Suprapubic skin (tissue), 4 donors: Measurements from ENCODE around the gene CRYBG2. TPM values are rescaled to one million over a fixed set of nuclear protein-coding genes. Genes with fewer than 3 reads are reported as not detected.
"Not testable (repeated sequence)": the region's sequence is repeated elsewhere in the genome, so short reads cannot be mapped to it uniquely, and the experiment has no call there.

Experiments used
- DNase-seq, 2 donors: peaks; one replicate each; pipeline ENCODE4 v3.0.0-alpha.2; 2019; ENCODE audit warnings: low spot score in 2 of 2
- H3K27ac ChIP-seq: fragments of 200-600 bp; sonication (generic); one replicate; pipeline ENCODE4 v1.5.1; 2019
- H3K27me3 ChIP-seq: fragments of 200-600 bp; sonication (generic); one replicate; pipeline ENCODE4 v1.5.1; 2019
- H3K36me3 ChIP-seq: fragments of 200-600 bp; sonication (generic); one replicate; pipeline ENCODE4 v1.5.1; 2019
- H3K4me1 ChIP-seq: fragments of 200-600 bp; sonication (generic); one replicate; pipeline ENCODE4 v1.5.1; 2019
- H3K4me3 ChIP-seq: fragments of 200-600 bp; sonication (generic); one replicate; pipeline ENCODE4 v1.5.1; 2019; ENCODE audit warnings: mild to moderate bottlenecking
- H3K9me3 ChIP-seq: fragments of 200-600 bp; sonication (generic); one replicate; pipeline ENCODE4 v1.5.1; 2019
- EP300 ChIP-seq: sonication (generic); formaldehyde crosslinking; IDR thresholded peaks from one replicate; pipeline ENCODE4 v1.6.1; 2017; ENCODE audit warnings: antibody characterized with exemption
- POLR2A ChIP-seq, 2 donors: fragments of 450-650 bp; IDR thresholded peaks; one replicate each; pipeline ENCODE4 v1.6.1; 2017; ENCODE audit warnings: antibody characterized with exemption in 2 of 2, mild to moderate bottlenecking in 2 of 2, moderate library complexity in 2 of 2
- POLR2AphosphoS5 ChIP-seq, 3 donors: sonication (generic); formaldehyde crosslinking; IDR thresholded peaks; one replicate each; pipeline ENCODE4 v1.6.1; 2017; ENCODE audit warnings: antibody characterized with exemption in 3 of 3
- WGBS: methylation state at CpG from one replicate; pipeline ENCODE4 v1.1.5; 2018; 5-methylcytosine and 5-hydroxymethylcytosine counted together
- total RNA-seq, 4 donors: library from RNA; depleted of rRNA; stranded (reverse); fragments of >200 nt; gene quantifications; one replicate each; pipeline ENCODE4 v1.1.0, GENCODE V29; 2016
- TF ChIP-seq, protein P1 (sequence below), 2 donors: fragments of 200-600 bp in 1 of 2; fragments of 450-650 bp in 1 of 2; sonication (generic) in 1 of 2; IDR thresholded peaks; one replicate each; pipeline ENCODE4 v1.5.1; 2016 to 2019; ENCODE audit warnings: antibody characterized with exemption in 2 of 2, mild to moderate bottlenecking in 1 of 2, moderate library complexity in 1 of 2

Gene CRYBG2
- total RNA-seq, 4 donors from 2014 or later = 47.8 to 96.9 (median 62.8) TPM

DNA sequence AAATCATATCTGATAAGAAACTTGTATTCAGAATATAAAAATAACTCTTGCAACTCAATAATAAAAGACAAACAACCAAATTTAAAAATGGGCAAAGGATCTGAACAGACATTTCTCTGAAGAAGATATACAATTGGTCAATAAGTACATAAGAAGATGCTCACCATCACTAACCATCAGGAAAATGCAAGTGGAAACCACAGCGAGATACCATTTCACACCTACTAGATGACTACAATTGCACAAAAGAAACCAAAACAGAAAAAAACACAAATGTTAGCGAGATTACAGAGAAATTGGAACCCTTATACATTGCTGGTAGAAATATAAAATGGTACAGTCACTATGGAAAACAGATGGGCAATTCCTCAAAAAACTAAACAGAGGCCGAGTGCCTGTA, 30.1 kb upstream of the CRYBG2 start:
- H3K27ac ChIP-seq = no peak overlapping the region
- WGBS = 84% methylated on average over 3 of the region's 3 CpGs
- H3K36me3 ChIP-seq = no peaks in the 10 kb centered on the region
- peaks cover 3% of the 10 kb centered on the region for H3K27me3 ChIP-seq
- no peaks in the 10 kb centered on the region for H3K9me3 ChIP-seq
- no peak overlapping the region for H3K4me3 ChIP-seq
- TF ChIP-seq EP300 = no peak
- TF ChIP-seq, protein P1, sequence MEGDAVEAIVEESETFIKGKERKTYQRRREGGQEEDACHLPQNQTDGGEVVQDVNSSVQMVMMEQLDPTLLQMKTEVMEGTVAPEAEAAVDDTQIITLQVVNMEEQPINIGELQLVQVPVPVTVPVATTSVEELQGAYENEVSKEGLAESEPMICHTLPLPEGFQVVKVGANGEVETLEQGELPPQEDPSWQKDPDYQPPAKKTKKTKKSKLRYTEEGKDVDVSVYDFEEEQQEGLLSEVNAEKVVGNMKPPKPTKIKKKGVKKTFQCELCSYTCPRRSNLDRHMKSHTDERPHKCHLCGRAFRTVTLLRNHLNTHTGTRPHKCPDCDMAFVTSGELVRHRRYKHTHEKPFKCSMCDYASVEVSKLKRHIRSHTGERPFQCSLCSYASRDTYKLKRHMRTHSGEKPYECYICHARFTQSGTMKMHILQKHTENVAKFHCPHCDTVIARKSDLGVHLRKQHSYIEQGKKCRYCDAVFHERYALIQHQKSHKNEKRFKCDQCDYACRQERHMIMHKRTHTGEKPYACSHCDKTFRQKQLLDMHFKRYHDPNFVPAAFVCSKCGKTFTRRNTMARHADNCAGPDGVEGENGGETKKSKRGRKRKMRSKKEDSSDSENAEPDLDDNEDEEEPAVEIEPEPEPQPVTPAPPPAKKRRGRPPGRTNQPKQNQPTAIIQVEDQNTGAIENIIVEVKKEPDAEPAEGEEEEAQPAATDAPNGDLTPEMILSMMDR (IDR thresholded peaks at IDR 0.05) = no peak
- no peak for TF ChIP-seq POLR2AphosphoS5 (IDR thresholded peaks at IDR 0.05)
- no peak for TF ChIP-seq POLR2A (IDR thresholded peaks at IDR 0.05)
- DNase-seq = no peak
- H3K4me1 ChIP-seq = no peaks in the 10 kb centered on the region

DNA sequence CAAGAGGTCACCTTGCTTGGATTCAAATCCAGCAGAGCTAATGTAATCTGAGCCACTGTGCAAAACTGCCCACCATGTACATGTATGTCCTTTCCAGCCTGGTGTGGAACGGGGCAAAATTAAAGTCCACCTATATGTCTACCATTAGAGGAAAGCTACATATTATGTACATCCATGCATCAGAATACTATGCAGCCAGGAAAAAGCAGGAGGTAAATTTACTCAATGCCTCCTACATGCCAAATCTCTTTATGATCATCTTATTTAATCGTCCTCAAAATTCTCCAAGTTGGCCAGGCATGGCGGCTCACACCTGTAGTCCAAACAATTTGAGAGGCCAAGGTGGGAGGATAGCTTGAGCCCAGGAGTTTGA, 24.9 kb upstream of the CRYBG2 start:
- Histone ChIP-seq H3K27ac (peak overlapping the region; percentile 12), H3K9me3 (no peaks in the 10 kb centered on the region), H3K27me3 (peaks cover 3% of the 10 kb centered on the region), H3K4me3 (no peak overlapping the region), H3K4me1 (peaks cover 20% of the 10 kb centered on the region), H3K36me3 (no peaks in the 10 kb centered on the region)
- no peak for TF ChIP-seq POLR2AphosphoS5 (IDR thresholded peaks at IDR 0.05)
- no peak for TF ChIP-seq POLR2A (IDR thresholded peaks at IDR 0.05)
- TF ChIP-seq, protein P1 (IDR thresholded peaks at IDR 0.05) = no peak
- no peak for TF ChIP-seq EP300
- DNase-seq = no peak
- WGBS = 95% methylated on average over 3 of the region's 3 CpGs

DNA sequence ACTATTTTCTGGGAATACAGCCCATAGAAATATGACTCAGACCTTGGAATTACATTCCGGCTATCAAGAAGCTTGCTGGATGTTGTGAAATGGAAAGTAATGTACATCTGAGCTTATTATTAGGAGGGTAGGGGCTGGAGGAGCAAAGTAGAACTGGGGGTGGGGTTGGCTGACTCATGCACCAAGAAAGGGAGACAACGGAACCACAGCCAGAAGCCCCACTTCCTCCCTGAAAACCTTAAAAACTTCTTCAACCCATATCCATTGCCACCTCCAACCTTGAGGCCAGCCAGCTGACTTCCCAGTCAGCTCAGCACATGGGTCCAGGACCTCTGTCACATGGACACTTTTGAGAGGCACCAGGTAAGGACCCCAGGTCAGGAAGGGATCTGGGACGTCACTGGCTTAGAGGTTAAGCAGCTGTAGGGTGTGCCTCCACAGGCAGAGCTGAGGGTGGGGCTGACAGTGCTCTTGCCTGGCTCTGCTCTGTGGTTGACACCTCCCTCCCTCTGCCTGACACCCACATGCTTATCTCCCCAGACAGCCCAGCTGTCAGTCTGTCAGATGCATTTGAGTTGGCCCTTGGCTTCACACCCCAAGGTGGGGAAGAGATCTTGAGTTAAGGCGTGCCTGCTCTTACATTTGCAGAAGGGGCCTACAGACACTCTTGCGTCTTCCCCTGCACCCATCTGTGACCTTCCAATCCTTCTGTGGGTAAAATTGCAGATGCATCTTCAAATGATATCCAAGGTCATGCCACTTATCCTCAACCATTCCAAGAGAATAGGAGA, 24.4 kb upstream of the CRYBG2 start:
- DNase-seq = no peak
- H3K27ac ChIP-seq = peak overlapping the region; percentile 85
- WGBS = 29% methylated on average over 4 of the region's 5 CpGs

DNA sequence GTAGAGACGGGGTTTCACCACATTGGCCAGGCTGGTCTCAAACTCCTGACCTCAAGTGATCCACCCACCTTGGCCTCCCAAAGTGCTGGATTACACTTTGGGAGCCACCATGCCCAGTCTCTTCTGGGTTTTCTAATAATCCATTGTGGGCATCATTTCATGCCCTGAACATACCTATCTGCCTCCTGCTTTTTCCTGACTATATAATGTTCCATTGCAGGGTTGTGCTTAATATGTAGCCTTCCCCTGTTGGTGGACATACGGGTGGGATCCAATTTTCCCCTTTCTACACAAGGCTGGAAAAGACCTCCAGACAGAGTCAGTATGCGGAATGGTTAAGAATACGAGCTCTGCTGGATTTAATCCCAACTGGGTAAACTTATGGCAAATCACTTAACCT, 22.1 kb upstream of the CRYBG2 start:
- no peak overlapping the region for H3K27ac ChIP-seq
- H3K27me3 ChIP-seq = peaks cover 3% of the 10 kb centered on the region
- H3K9me3 ChIP-seq = no peaks in the 10 kb centered on the region
- 94% methylated on average over 4 of the region's 4 CpGs for whole genome bisulfite sequencing
- peaks cover 24% of the 10 kb centered on the region for H3K4me1 ChIP-seq
- no peak for DNase-seq
- H3K4me3 ChIP-seq = no peak overlapping the region
- TF ChIP-seq POLR2A (IDR thresholded peaks at IDR 0.05) = no peak
- H3K36me3 ChIP-seq = no peaks in the 10 kb centered on the region

More for the DNA sequence above, 24.4 kb upstream of the CRYBG2 start:
- Histone ChIP-seq H3K9me3 (no peaks in the 10 kb centered on the region), H3K36me3 (no peaks in the 10 kb centered on the region), H3K4me1 (peaks cover 20% of the 10 kb centered on the region), H3K27me3 (peaks cover 3% of the 10 kb centered on the region), H3K4me3 (no peak overlapping the region)
- TF ChIP-seq POLR2A (IDR thresholded peaks at IDR 0.05) (no peak), POLR2AphosphoS5 (IDR thresholded peaks at IDR 0.05) (no peak), EP300 (no peak)
- TF ChIP-seq, protein P1 (IDR thresholded peaks at IDR 0.05) = no peak

DNA sequence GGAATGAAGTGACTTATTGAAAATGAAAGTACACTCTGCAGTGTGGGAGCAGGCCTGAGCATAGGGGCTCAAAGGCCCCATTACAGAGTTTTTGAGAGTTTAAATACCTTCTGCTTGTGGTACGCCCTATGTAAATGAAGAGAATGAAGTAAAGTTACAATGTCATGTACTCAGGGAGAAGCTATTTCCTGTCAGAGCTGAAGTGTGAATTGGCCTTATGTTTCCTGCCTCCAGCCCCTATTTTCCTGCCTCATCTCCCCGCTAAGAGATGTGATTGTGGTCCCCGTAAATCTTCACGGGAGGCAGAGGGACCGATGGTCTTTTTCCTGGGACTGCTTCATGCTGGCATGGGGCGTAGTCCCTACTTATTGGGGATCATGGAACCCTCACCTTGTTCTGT, 21.2 kb upstream of the CRYBG2 start:
- H3K9me3 ChIP-seq = no peaks in the 10 kb centered on the region

DNA sequence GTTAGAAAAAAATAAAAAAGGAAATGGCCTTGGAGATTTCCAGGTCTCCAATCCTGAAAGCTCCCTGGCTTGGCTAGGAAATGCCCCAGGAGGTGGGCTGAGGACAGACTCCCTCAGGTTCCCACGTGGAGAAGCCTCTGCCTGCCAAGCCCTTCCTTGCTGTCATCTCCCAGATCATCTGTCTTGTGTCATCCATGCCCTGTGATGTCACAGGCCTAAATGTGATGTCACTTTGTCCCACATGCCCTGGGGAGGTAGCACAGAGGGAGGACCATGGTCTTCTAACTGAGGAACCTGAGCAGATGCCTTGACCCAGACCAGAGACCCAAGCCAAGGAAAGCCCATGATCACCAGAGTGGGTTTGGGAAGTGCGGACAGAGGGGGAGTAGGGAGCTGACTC, 20.4 kb upstream of the CRYBG2 start:
- DNase-seq, H3K36me3 ChIP-seq, H3K4me3 ChIP-seq, H3K9me3 ChIP-seq, H3K27ac ChIP-seq, H3K27me3 ChIP-seq: not testable (repeated sequence)
- H3K4me1 ChIP-seq = peaks cover 24% of the 10 kb centered on the region
- 87% methylated on average over 1 of the region's 2 CpGs for WGBS

More for the DNA sequence above, 21.2 kb upstream of the CRYBG2 start:
- DNase-seq = no peak
- no peaks in the 10 kb centered on the region for H3K36me3 ChIP-seq
- H3K27me3 ChIP-seq = peaks cover 2% of the 10 kb centered on the region
- no peak overlapping the region for H3K4me3 ChIP-seq
- no peak overlapping the region for H3K27ac ChIP-seq
- 75% methylated on average over 6 of the region's 6 CpGs for WGBS
- TF ChIP-seq EP300 = no peak
- TF ChIP-seq, protein P1 (IDR thresholded peaks at IDR 0.05) = no peak
- TF ChIP-seq POLR2AphosphoS5 (IDR thresholded peaks at IDR 0.05) = no peak
- peaks cover 24% of the 10 kb centered on the region for H3K4me1 ChIP-seq
